ENCODE results near the gene CALU.

DNA sequence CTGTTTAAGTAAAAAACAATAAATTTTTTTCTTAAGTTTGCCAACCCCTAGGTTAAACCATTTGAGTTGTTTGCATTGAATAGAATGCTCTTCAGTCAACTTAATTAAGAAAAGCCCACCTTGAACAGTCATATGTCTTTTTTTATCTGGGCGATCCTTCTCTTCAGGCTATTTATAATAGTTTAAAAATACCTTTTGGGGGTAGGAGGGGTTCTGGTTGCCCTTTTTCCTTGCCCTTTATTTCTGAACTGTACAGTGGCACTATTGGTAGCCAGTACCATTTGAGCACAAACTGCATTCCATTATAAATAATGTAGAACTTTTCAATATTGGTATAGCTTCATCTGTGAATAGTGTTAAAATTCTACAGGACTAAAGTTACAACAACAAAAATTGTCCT, 13.1 kb downstream of the CALU start:
- no peak for TF ChIP-seq EZH2 (IDR thresholded peaks at IDR 0.05)
- TF ChIP-seq POLR2AphosphoS5 (IDR thresholded peaks at IDR 0.05; ENCODE audit: borderline replicate concordance, low read depth, low read length): no peak

All from SK-N-MC (cell line).